DMS114 treated with DMSO at 0.1 percent for 48 hours (cell line): ENCODE measurements around the gene LEMD2.

Source experiments
- DNase-seq: peaks from one replicate; lab custom pipeline; 2025; ENCODE audit not compliant: unreplicated experiment; lab: John Stamatoyannopoulos, UW

The LEMD2 gene

GRCh38 chr6:33820243-33820642, 31.3 kb upstream of the LEMD2 start:
- DNase-seq = no peak

DNA sequence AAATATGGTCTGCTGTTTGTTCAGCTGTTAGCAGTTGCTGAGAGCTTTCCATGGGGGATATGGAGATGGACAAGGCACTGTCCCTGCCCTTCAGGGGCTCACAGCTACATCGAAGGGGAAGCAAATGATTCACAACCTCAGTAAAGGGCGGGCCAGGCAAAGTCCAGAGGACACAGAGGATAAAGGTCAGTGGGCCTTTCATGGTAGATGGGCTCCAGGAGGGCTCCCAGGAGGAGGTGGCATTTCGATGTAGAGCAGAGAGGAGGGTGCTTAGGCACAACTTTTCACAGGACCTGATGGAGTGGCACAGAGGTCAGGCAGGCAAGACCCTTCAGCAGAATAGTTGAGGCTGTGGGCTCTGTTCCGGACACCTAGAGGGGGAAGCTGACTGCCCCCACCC, 30.1 kb upstream of the LEMD2 start:
- no peak for DNase-seq

DNA sequence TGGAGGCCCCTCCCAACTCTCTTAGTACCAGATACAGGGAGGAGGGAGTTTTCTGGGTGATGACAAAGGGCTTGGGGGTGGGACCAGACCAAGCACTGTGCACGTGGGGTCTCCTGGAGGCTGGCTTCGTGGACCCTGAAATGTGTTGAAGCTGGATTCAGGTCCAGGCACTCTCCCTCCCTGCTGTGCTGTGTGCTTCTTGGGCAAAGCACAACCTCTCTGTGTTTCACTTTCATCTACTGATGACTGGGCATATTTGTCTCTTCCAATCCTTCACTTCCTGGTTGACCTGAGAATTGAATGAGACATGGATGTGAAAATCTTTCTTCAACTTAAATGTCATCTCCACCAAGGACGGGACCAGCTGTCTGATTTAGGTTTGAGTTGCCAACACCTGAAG, 29.4 kb upstream of the LEMD2 start:
- DNase-seq = no peak

DNA sequence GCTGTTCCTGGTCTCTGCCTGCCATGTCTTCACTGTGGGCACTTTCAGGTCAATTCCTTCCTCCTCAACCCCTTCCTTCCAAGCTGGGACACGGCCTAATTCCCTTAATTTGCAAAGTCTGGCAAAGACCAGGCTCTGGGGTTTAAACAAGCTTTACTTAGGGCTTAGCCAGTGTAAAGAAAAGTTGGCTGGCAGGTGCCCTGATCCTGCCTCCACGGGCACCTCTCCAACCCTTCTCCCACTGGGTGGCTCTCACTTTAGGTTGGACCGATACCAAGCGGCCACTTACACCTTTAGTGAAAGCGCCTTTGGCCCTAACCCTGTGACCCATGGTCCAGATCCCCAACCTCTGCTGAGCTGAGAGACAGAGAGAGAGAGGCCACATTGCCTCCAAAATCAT, 28.6 kb upstream of the LEMD2 start:
- no peak for DNase-seq

DNA sequence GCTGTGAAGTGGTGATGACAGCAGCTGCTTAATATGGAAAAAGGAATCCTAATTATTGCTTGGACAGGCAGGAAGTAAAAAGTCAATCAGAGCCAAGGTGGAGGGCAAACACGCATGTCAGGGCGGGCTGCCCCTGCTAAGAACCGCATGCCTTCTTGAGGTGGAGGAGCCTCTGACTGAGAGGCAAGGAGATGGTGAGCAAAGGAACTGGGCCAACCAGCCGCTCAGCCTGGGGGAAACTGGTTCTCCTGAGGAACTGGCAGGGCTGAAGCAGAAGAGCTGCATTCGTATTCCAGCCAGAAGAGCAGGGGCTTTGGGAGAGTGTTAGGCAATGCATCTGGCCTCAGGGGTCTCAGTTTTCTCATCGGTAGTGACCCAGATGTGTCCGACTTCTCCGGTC, 28.0 kb upstream of the LEMD2 start:
- no peak for DNase-seq

DNA sequence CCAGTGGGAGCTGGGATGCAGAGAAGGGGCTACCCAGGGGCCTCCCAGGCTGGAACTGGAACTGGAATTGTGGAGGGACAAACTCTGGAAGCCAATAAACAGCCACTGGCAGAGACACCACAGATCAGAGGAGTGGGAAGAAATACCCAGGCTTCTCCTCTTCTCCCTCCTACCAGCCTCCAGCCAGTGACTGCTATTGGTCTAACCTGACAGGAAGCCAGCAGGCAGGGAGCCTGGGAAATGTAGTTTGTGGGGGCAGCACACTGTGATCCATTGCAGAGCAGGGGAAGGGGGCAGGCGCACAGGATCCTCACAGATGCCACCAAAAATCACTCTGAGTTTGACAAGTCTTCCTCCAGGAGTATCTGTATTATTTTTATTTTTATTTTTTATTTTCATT, 26.9 kb upstream of the LEMD2 start:
- DNase-seq = no peak

GRCh38 chr6:33813990-33814985, 25.4 kb upstream of the LEMD2 start:
- DNase-seq = no peak

GRCh38 chr6:33813246-33813904, 24.4 kb upstream of the LEMD2 start:
- no peak for DNase-seq

DNA sequence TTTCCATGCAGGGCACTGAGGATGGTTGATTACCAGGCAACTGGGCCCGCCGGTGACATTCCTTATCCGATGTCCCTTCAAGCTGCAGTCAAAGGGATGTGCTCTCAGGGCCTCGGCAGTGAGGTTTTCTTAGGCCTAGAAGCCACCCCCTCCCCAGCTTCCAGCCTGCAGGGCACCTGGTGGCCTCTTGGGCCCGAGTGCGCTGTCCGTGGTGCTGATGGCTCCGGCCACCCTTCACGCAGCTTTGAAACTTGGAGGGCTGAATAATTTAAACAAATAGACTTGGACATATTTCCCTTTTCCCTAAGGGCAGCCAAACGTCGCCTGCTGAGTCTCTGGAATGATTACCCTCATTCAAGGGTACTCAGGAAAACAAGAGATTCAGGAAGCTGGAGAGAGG, 23.7 kb upstream of the LEMD2 start:
- no peak for DNase-seq

GRCh38 chr6:33809594-33809993, 20.7 kb upstream of the LEMD2 start:
- no peak for DNase-seq

- no peak for DNase-seq
Measured at GRCh38 chr6:33808641-33809180, 19.8 kb upstream of the LEMD2 start.

DNA sequence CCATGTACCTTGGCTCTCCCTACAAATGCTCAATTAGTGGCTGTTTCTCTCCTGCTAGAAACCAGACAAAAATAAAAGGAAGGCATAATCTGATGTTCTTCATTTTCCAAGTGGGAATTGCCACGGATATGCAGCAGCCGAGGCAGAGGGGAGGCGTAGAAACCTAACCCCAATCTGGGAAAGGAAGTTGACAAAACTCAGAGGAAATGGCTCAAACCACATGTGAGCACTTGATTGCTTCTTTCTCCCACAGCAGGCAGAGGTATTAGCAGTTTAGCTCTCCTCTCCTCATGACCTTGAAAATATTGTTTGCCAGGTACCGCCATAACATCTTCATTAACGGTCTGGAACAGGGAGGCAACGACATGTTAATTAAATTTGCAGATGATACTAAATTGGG, 18.7 kb upstream of the LEMD2 start:
- no peak for DNase-seq

DNA sequence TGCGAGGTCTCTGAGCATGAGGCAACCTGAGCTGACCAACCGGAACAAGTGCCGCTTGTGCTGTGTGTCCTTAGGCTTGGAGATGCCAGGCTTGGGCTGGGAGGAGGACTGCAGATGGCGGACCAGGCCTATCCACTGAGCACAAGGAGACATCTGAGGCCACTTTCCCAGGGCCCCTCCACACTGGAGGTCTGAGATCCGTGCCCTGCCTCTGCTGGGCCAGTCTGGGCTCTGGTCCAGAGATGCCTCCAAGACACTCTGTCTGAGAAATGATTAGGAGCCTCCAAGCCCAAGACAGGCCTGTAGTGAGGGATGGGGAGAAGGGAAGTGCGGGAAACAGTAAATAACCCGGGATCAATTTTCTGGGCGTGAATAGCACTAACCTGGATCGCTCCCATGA, 17.9 kb upstream of the LEMD2 start:
- no peak for DNase-seq

DNA sequence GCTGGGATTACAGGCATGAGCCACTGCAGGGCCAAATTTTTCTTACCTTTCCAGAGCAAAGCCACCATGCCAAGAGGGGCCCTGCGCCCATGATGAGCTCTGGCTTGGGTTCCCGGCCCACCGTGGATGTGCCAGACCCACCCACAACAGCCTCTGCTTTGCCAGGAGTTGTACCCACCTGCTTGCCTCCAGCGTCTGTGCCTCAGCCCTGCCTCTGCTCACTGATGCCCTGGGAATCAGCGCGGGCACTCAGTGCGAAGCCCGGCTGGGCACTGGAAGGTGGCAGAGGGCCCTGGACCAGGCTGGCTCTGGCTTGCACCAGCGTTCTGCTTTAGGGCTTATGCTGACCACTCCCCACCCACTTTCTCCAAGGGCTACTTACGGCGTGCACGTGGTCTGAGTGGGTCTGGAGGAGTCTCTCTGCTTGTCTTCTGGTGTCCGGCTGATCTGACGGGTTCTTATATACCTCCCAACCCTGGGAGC, 14.7 kb upstream of the LEMD2 start, which contains the start of gene MLN:
Gene MLN (minus strand): TSS at position 433 of the 483 bp plus-strand sequence. CDS start 2,840 bp downstream, outside the sequence.
- no peak for DNase-seq

GRCh38 chr6:33802186-33802958, 13.4 kb upstream of the LEMD2 start:
- DNase-seq = no peak

DNA sequence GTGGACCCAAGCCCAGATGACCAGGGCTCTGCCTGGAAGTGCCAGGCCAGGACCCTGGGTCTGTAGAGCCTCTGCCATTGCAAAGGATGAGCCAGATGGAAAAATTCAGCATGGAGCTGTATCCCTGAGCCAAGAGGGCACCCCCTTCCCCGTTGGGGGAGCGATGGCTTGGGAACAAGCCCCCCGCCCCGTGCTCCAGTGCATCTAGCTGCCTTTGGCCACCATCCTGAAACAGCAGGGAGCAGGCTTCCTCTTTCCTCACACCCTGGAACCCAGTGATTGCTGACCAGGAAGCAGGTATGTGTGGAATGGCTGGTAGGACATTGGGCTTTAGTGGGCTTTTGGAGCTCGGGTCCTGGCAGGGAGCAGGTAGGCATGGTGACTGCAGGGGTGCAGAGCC, 12.7 kb upstream of the LEMD2 start:
- DNase-seq = no peak

DNA sequence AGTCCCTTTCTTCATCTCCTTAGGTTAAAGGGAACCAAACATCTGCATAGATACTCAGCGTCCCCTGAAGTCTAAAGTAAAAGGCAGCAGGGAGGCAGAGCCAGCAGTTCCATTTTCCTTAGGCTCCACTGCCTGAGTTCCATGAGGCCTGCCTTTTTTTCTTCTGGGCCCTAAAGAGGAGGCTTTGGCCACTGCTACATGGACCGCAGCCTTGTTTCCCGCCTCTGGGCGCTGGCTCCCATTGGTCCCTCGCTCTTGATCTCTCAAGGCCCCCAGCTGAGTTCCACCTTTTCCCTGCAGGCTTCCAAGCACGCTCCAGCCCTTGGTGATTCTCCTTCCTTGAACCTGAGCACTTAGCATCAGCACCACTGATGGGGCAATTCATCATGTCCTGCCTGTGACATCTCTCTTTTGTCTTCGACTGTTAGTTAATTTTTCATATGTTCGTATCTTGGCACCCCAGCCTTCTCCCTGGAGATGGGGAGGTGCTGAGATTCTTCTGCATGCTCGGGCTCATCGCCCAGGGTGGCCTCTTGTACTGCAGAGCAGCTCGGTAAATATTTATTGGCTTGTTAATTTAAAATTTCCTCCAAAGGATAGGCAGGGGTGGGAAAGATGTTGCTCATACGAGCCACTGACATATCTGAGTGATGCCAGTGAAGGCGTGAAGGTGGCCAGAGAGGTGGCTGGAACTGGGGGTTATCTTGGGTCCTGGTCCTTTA, 11.5 kb upstream of the LEMD2 start:
- DNase-seq = no peak

- no peak for DNase-seq
Measured at GRCh38 chr6:33799454-33800113, 10.7 kb upstream of the LEMD2 start.

DNA sequence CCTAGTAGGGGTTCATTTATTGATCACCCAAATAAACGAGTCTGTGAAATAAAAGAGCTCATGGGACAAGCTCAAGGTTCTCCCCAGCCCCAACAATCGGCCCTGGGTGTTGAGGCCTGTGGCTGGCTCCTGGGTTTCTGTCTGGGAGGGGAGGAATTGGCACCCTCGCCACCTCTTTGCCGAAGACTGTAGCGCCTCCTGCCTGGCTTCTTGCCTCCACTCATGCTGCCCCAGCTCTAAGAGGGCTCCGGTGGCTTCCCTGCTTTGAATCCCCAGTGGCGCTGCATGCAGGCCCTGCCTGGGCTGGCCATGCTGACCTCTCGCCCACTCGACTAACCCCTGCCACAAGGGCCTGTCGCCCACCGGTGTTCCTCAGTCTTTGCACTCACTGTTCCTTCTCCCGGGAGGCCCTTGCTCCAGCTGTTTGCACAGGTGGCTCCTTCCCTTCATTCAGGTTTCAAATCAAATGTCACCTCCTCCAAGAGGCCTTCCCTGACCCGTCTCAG, 9.5 kb upstream of the LEMD2 start:
- DNase-seq = no peak
